Liver (tissue), 3 donors: ENCODE data around the gene IL1A.

Experiments
- CTCF ChIP-seq: fragments of 150-350 bp; IDR thresholded peaks from 2 replicates; pipeline ENCODE4 v1.5.1; 2017; ENCODE audit warnings: improper control_type of control experiment, low read depth, low read length; ENCODE audit not compliant: missing input control
- EGR1 ChIP-seq, 2 donors: IDR thresholded peaks; 2 replicates each; pipeline ENCODE4 v1.6.1; 2016 to 2018; ENCODE audit warnings: antibody characterized with exemption in 2 of 2, low read depth in 2 of 2
- MAX ChIP-seq: IDR thresholded peaks from 2 replicates; pipeline ENCODE4 v1.6.1; 2016; ENCODE audit warnings: antibody characterized with exemption
- SP1 ChIP-seq: IDR thresholded peaks from 2 replicates; pipeline ENCODE4 v1.6.1; 2018; ENCODE audit warnings: antibody characterized with exemption, mild to moderate bottlenecking
- YY1 ChIP-seq: IDR thresholded peaks from 2 replicates; pipeline ENCODE4 v1.6.1; 2016; ENCODE audit warnings: antibody characterized with exemption, mild to moderate bottlenecking
- donor health status: healthy.
- donor health status: healthy.

DNA sequence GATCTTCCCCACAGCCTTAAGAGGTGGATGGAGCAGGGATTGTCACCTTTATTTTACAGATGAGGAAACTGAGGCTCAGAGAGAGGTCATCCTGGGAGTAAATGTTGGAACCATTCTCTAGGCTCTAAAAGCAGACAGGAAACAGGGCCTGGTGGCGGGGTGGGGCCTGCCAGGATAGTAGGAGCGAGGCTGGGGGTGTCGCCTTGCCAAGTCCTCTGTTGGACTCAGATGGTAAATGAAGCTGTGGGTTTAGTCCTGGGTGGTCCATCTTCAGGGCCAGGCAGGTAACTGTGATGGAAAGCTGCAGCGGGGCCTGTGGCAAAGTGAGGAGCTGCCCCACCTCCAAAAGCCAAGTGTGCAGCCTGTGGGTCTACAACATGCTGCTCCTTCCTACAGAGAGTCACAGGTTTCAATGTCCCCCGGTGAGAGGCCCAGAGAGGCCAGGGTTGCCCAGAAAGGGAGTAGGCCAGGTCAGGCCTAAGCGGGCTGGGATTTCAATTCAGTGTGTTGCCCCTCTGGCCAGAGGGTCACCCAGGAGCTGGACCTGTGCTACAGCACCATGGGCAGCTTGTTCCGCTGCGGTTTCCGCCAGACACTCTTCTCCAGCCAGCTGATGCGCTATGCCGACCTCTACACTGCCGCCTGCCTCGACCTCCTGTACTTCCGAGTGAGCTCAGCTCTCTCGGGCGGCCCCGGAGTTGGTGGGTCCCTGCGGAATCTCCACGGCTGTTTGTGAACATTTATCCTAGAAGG is 56.8 kb downstream of the IL1A start:
- TF ChIP-seq CTCF (no peak), SP1 (no peak), YY1 (no peak), EGR1 (IDR thresholded peaks at IDR 0.05; ENCODE audit: low read depth in 2 of 2) (no peak), MAX (no peak)
